Right lobe of liver (tissue), 4 donors: ENCODE measurements around the gene PARM1.

Experiments
- CTCF ChIP-seq, 4 donors: fragments of 200-600 bp in 3 of 4; fragments of 450-650 bp in 1 of 4; IDR thresholded peaks; one replicate each; pipeline versions ENCODE4 v1.5.1 to v1.8.0; 2016 to 2022; ENCODE audit warnings: antibody characterized with exemption in 4 of 4, mild to moderate bottlenecking in 2 of 4
- POLR2A ChIP-seq: fragments of 450-650 bp; IDR thresholded peaks from one replicate; pipeline ENCODE4 v1.6.1; 2017; ENCODE audit warnings: antibody characterized with exemption, mild to moderate bottlenecking
- donor health status: DM: no; HTN: no; CAD: no.
- donor health status: DM: no; HTN: no; CAD: no.
- donor health status: DM: no; HTN: yes; CAD: no.

GRCh38 chr4:74990276-74990875 lies 57.5 kb downstream of the PARM1 start:
- TF ChIP-seq CTCF (IDR thresholded peaks at IDR 0.05) (no peak), POLR2A (no peak)
